Panc1 (cell line): Measurements from ENCODE around the gene TMEM52.

Source experiments
- POLR2AphosphoS5 ChIP-seq: IDR thresholded peaks from 2 replicates; pipeline ENCODE4 v1.6.1; 2012; ENCODE audit warnings: mild to moderate bottlenecking, low read depth, low read length, moderate library complexity
- TF ChIP-seq, protein P1 (sequence below): fragments of 450-650 bp; IDR thresholded peaks from 2 replicates; pipeline ENCODE4 v1.5.1; 2017; ENCODE audit warnings: mild to moderate bottlenecking
- TF ChIP-seq, protein P2 (sequence below), 2 experiments: IDR thresholded peaks; 2 replicates each; pipeline ENCODE4 v1.6.1; 2011 to 2012; ENCODE audit warnings: low read depth in 2 of 2, control low read depth in 1 of 2, low read length in 1 of 2, mild to moderate bottlenecking in 1 of 2, moderate library complexity in 1 of 2; ENCODE audit not compliant: insufficient read depth in 1 of 2

DNA sequence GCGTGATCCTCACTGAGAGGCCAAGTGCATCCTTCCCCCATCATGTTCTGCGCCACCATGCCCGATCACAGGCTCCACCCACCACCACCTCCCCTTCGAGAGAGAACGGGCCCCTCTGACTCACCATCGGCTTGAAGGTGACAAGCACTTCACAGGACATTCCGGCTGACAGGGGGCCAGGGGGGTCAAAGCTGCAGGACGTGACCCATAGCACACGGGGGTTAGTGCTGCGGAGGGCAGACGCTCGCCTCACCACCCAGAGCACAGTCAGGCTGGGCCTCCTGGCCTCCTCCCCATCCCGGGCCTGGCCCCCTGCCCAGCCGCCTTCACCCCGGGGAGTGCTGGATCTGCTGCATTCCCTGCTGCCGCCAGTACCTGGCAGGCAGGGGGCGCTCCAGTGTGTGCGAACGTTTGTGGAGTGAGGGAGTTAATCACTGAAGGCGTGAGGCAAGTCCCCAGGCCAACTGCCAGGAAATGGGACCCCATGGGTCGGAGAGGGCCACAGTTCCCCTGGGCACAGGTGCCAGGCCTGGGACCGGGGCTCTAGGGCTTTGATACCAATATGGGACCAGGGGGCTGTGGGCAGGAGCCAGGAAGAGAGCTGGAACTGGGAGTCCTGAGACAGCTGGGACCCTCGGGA lies 40.9 kb upstream of the TMEM52 start:
- TF ChIP-seq, protein P1, sequence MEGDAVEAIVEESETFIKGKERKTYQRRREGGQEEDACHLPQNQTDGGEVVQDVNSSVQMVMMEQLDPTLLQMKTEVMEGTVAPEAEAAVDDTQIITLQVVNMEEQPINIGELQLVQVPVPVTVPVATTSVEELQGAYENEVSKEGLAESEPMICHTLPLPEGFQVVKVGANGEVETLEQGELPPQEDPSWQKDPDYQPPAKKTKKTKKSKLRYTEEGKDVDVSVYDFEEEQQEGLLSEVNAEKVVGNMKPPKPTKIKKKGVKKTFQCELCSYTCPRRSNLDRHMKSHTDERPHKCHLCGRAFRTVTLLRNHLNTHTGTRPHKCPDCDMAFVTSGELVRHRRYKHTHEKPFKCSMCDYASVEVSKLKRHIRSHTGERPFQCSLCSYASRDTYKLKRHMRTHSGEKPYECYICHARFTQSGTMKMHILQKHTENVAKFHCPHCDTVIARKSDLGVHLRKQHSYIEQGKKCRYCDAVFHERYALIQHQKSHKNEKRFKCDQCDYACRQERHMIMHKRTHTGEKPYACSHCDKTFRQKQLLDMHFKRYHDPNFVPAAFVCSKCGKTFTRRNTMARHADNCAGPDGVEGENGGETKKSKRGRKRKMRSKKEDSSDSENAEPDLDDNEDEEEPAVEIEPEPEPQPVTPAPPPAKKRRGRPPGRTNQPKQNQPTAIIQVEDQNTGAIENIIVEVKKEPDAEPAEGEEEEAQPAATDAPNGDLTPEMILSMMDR = peak; percentile 96
- no peak for TF ChIP-seq POLR2AphosphoS5
- TF ChIP-seq, protein P2, sequence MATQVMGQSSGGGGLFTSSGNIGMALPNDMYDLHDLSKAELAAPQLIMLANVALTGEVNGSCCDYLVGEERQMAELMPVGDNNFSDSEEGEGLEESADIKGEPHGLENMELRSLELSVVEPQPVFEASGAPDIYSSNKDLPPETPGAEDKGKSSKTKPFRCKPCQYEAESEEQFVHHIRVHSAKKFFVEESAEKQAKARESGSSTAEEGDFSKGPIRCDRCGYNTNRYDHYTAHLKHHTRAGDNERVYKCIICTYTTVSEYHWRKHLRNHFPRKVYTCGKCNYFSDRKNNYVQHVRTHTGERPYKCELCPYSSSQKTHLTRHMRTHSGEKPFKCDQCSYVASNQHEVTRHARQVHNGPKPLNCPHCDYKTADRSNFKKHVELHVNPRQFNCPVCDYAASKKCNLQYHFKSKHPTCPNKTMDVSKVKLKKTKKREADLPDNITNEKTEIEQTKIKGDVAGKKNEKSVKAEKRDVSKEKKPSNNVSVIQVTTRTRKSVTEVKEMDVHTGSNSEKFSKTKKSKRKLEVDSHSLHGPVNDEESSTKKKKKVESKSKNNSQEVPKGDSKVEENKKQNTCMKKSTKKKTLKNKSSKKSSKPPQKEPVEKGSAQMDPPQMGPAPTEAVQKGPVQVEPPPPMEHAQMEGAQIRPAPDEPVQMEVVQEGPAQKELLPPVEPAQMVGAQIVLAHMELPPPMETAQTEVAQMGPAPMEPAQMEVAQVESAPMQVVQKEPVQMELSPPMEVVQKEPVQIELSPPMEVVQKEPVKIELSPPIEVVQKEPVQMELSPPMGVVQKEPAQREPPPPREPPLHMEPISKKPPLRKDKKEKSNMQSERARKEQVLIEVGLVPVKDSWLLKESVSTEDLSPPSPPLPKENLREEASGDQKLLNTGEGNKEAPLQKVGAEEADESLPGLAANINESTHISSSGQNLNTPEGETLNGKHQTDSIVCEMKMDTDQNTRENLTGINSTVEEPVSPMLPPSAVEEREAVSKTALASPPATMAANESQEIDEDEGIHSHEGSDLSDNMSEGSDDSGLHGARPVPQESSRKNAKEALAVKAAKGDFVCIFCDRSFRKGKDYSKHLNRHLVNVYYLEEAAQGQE (IDR thresholded peaks at IDR 0.05; ENCODE audit: insufficient read depth in 1 of 2, low read depth in 2 of 2, low read length in 1 of 2) = no peak
